ENCODE results near the gene CAMSAP1.

GRCh38 chr9:135759676-135760300 is 147.6 kb downstream of the CAMSAP1 start:
- TF ChIP-seq CTCF (IDR thresholded peaks at IDR 0.05) (no peak), POLR2A (IDR thresholded peaks at IDR 0.05) (no peak)

All from lower leg skin (tissue), 3 donors.